OCI-LY7 (cell line): Measurements from ENCODE around the gene ERC1. TPM values are rescaled to one million over a fixed set of nuclear protein-coding genes. Genes with fewer than 3 reads are reported as not detected.

ENCODE experiments used
- BruUV-seq: library from RNA; stranded (reverse); fragments of 400-500 nt; replicated peaks from 2 replicates; lab custom pipeline; 2021; lab: Mats Ljungman, UMichigan
- CTCF ChIA-PET: fragments of 300-600 bp; sonication (Branson Sonifier 250); formaldehyde crosslinking; loops from one replicate; lab custom pipeline; 2022; ENCODE audit warnings: antibody characterized with exemption; ENCODE audit not compliant: unreplicated experiment; lab: Charles Lee
- POLR2A ChIA-PET: fragments of 300-600 bp; sonication (Branson Sonifier 250); formaldehyde crosslinking; loops from one replicate; lab custom pipeline; 2022; ENCODE audit warnings: antibody characterized with exemption; lab: Charles Lee
- DNase-seq: peaks from one replicate; pipeline ENCODE4 v3.0.0-alpha.2; 2015; ENCODE audit warnings: low spot score
- H2AFZ ChIP-seq: fragments of 200-600 bp; sonication (generic), shearing (Covaris generic); 2 replicates; pipeline ENCODE4 v1.6.1; 2014; ENCODE audit warnings: mild to moderate bottlenecking, antibody characterized with exemption, low read length, moderate library complexity
- H3K27ac ChIP-seq: fragments of 200-600 bp; sonication (generic); 2 replicates; pipeline ENCODE4 v1.5.1; 2014; ENCODE audit warnings: mixed run types, low read depth, mild to moderate bottlenecking, moderate library complexity, low read length, inconsistent platforms; ENCODE audit not compliant: poor library complexity, severe bottlenecking
- H3K36me3 ChIP-seq: fragments of 200-600 bp; sonication (generic); 2 replicates; pipeline ENCODE4 v1.6.1; 2014; ENCODE audit warnings: mild to moderate bottlenecking, antibody characterized with exemption, low read length, moderate library complexity, mixed read lengths; ENCODE audit not compliant: insufficient read depth
- H3K4me1 ChIP-seq: fragments of 200-600 bp; sonication (generic); 2 replicates; pipeline ENCODE4 v1.5.1; 2014; ENCODE audit warnings: mild to moderate bottlenecking, low read length; ENCODE audit not compliant: insufficient read depth, poor library complexity, severe bottlenecking
- H3K4me2 ChIP-seq: fragments of 200-600 bp; sonication (generic); 2 replicates; pipeline ENCODE4 v1.6.1; 2014; ENCODE audit warnings: mild to moderate bottlenecking, low read length
- H3K4me3 ChIP-seq: fragments of 200-600 bp; sonication (generic); 2 replicates; pipeline ENCODE4 v1.5.1; 2014; ENCODE audit warnings: mild to moderate bottlenecking, low read depth, low read length; ENCODE audit not compliant: poor library complexity, severe bottlenecking
- H3K79me2 ChIP-seq: fragments of 200-600 bp; sonication (generic); 2 replicates; pipeline ENCODE4 v1.6.1; 2016; ENCODE audit warnings: low read depth, mild to moderate bottlenecking, low read length, moderate library complexity, mixed read lengths; ENCODE audit not compliant: insufficient read depth
- H3K9me2 ChIP-seq: fragments of 200-600 bp; sonication (generic); 2 replicates; pipeline ENCODE4 v1.6.1; 2016; ENCODE audit warnings: mild to moderate bottlenecking, low read length, mixed read lengths; ENCODE audit not compliant: insufficient read depth
- H3K9me3 ChIP-seq: fragments of 200-600 bp; sonication (generic); 2 replicates; pipeline ENCODE4 v1.6.1; 2014; ENCODE audit warnings: mild to moderate bottlenecking, mixed run types, low read length, mixed read lengths
- H4K20me1 ChIP-seq: fragments of 200-600 bp; sonication (generic); 2 replicates; pipeline ENCODE4 v1.6.1; 2014; ENCODE audit warnings: mild to moderate bottlenecking, antibody characterized with exemption, low read length, moderate library complexity, mixed read lengths; ENCODE audit not compliant: insufficient read depth
- CTCF ChIP-seq: fragments of 200-600 bp; sonication (generic); conservative IDR thresholded peaks from 2 replicates; pipeline ENCODE4 v1.5.1; 2014; ENCODE audit warnings: mild to moderate bottlenecking, antibody characterized with exemption, low read length, moderate library complexity, mixed read lengths
- EZH2phosphoT487 ChIP-seq: fragments of 200-600 bp; sonication (generic); IDR thresholded peaks from 2 replicates; pipeline ENCODE4 v1.6.1; 2018; ENCODE audit warnings: low read depth, borderline replicate concordance, mild to moderate bottlenecking, mixed run types, antibody characterized with exemption, low read length, moderate library complexity, mixed read lengths
- intact Hi-C: fragments of 100-400 bp; cut with micrococcal nuclease; formaldehyde crosslinking; loops from one replicate; pipeline ENCODE4 v1.10.0; 2022; ENCODE audit not compliant: unreplicated experiment
- total RNA-seq, 2 experiments: library from RNA; depleted of rRNA in 1 of 2; stranded (reverse); fragments of >200 nt in 1 of 2; shearing (Covaris generic) in 1 of 2; gene quantifications; 2 replicates each; pipeline ENCODE4 v1.2.3, GENCODE V29; 2014 to 2022

The ERC1 gene
- total RNA-seq, 2 experiments from 2014 or later, result 26.9 to 86.9 TPM

- no peaks in the 10 kb centered on the region for H3K9me3 ChIP-seq
- peaks cover 67% of the 10 kb centered on the region; the same call in 1 of the 2 replicates for H3K79me2 ChIP-seq
- BruUV-seq, result no TSS peak
- peak overlapping the region; percentile 100 for H3K27ac ChIP-seq
- TF ChIP-seq CTCF (no peak), EZH2phosphoT487 (no peak)
- H3K4me1 ChIP-seq, result peaks cover 63% of the 10 kb centered on the region
- ChIA-PET CTCF (interaction anchor here (1.0 kb wide), 1 partner anchor 88 kb away, joined by 4 read pairs; no protein-coding TSS in a partner anchor), POLR2A (interaction anchor here (0.5 to 2.4 kb wide), 12 partner anchors 9 to 422 kb away, joined by 3 to 14 read pairs (median 5); no protein-coding TSS in a partner anchor)
- no peaks in the 10 kb centered on the region for H4K20me1 ChIP-seq
- H3K36me3 ChIP-seq, result peaks cover 6% of the 10 kb centered on the region
- peak overlapping the region; percentile 100 for H3K4me2 ChIP-seq
- H3K9me2 ChIP-seq, result no peaks in the 10 kb centered on the region
- intact Hi-C loops, result loop anchor here (2.0 to 5.0 kb wide), 2 partner anchors 111 to 387 kb away; partner anchors contain the start of gene FBXL14
- H3K4me3 ChIP-seq, result peak overlapping the region; percentile 72
- peak overlapping the region; percentile 26; the same call in 1 of the 2 replicates for H2AFZ ChIP-seq
- DNase-seq, result peak; percentile 12
Observed at GRCh38 chr12:1205512-1206060, 214.6 kb downstream of the ERC1 start.

- peaks cover 6% of the 10 kb centered on the region; the same call in 1 of the 2 replicates for H3K36me3 ChIP-seq
- no peaks in the 10 kb centered on the region for H4K20me1 ChIP-seq
- peak overlapping the region; percentile 72 for H3K4me3 ChIP-seq
- H3K79me2 ChIP-seq, result peaks cover 67% of the 10 kb centered on the region; the same call in 1 of the 2 replicates
- H3K27ac ChIP-seq, result peak overlapping the region; percentile 100
- H3K4me2 ChIP-seq, result peak overlapping the region; percentile 100
- TF ChIP-seq CTCF, result no peak
- no peak for TF ChIP-seq EZH2phosphoT487
- peak; percentile 13 for DNase-seq
- no peaks in the 10 kb centered on the region for H3K9me2 ChIP-seq
- BruUV-seq, result no TSS peak
- no peaks in the 10 kb centered on the region for H3K9me3 ChIP-seq
- ChIA-PET POLR2A (interaction anchor here (0.6 to 2.4 kb wide), 17 partner anchors 9 to 400 kb away, joined by 3 to 14 read pairs (median 3); no protein-coding TSS in a partner anchor), CTCF (interaction anchor here (1.0 kb wide), 1 partner anchor 88 kb away, joined by 4 read pairs; no protein-coding TSS in a partner anchor)
- peaks cover 63% of the 10 kb centered on the region for H3K4me1 ChIP-seq
- H2AFZ ChIP-seq, result peak overlapping the region; percentile 0; the same call in 1 of the 2 replicates
- intact Hi-C loops, result loop anchor here (2.0 to 5.0 kb wide), 2 partner anchors 111 to 386 kb away; partner anchors contain the start of gene FBXL14
Observed at GRCh38 chr12:1206118-1206734, 215.2 kb downstream of the ERC1 start.
